Endothelial cell of umbilical vein (primary cell): Measurements from ENCODE around the gene ARMC7. TPM values are rescaled to one million over a fixed set of nuclear protein-coding genes. Genes with fewer than 3 reads are reported as not detected.

Source experiments
- BruUV-seq: library from RNA; stranded (reverse); fragments of 400-500 nt; replicated peaks from 2 replicates; lab custom pipeline; 2021; lab: Mats Ljungman, UMichigan
- CTCF ChIA-PET: fragments of 300-600, 350-600 bp; sonication (Branson Sonifier 250); formaldehyde crosslinking; loops from one replicate; lab custom pipeline; 2021; ENCODE audit warnings: antibody characterized with exemption, inconsistent platforms; lab: Charles Lee
- POLR2A ChIA-PET: fragments of 300-600, 350-600 bp; sonication (Branson Sonifier 250); formaldehyde crosslinking; loops from one replicate; lab custom pipeline; 2021; ENCODE audit warnings: antibody characterized with exemption, inconsistent platforms; lab: Charles Lee
- DNase-seq: peaks from one replicate; pipeline ENCODE4 v3.0.0-alpha.2; 2011; ENCODE audit warnings: low read depth, low spot score
- FAIRE-seq: peaks from 2 replicates; lab custom pipeline; 2011; peaks lifted over from hg19 to GRCh38; lab: Jason Lieb, UNC
- H2AFZ ChIP-seq: 2 replicates; pipeline ENCODE4 v1.6.0; 2012; ENCODE audit warnings: low read depth, low read length, control low read depth, inconsistent platforms
- H3K27ac ChIP-seq: 2 replicates; pipeline ENCODE4 v1.5.1; 2011; ENCODE audit warnings: low read depth, mild to moderate bottlenecking, control low read depth, low read length, moderate library complexity; ENCODE audit not compliant: insufficient read depth
- H3K27me3 ChIP-seq, 2 experiments: 2 replicates each; pipeline versions ENCODE4 v1.6.0 to v1.6.1; 2011; ENCODE audit warnings: low read length in 2 of 2, mixed read lengths in 1 of 2; ENCODE audit not compliant: control insufficient read depth in 2 of 2, insufficient read depth in 2 of 2
- H3K36me3 ChIP-seq, 2 experiments: 2 replicates in 1 of 2; 3 replicates in 1 of 2; pipeline ENCODE4 v1.5.1; 2011; ENCODE audit warnings: low read length in 2 of 2, mild to moderate bottlenecking in 1 of 2, moderate library complexity in 1 of 2; ENCODE audit not compliant: control insufficient read depth in 2 of 2, insufficient read depth in 2 of 2; ENCODE audit errors: extremely low read depth in 1 of 2
- H3K4me1 ChIP-seq: 3 replicates; pipeline ENCODE4 v1.5.1; 2011; ENCODE audit warnings: mild to moderate bottlenecking, low read length; ENCODE audit not compliant: control insufficient read depth, insufficient read depth; ENCODE audit errors: extremely low read depth
- H3K4me2 ChIP-seq: 2 replicates; pipeline ENCODE4 v1.6.1; 2011; ENCODE audit warnings: low read length, control low read depth, mixed read lengths; ENCODE audit not compliant: insufficient read depth
- H3K4me3 ChIP-seq, 3 experiments: fragments of 200-600 bp in 1 of 3; sonication (generic), shearing (Covaris generic) in 1 of 3; replicated peaks in 1 of 3; 2 replicates each; pipeline ENCODE4 v1.5.1; 2011 to 2016; ENCODE audit warnings: control low read depth in 3 of 3, low read length in 3 of 3, mild to moderate bottlenecking in 2 of 3, inconsistent platforms in 1 of 3, low read depth in 1 of 3, moderate library complexity in 1 of 3; ENCODE audit not compliant: insufficient read depth in 1 of 3
- H3K79me2 ChIP-seq: 2 replicates; pipeline ENCODE4 v1.6.0; 2012; ENCODE audit warnings: low read length, inconsistent platforms; ENCODE audit not compliant: control insufficient read depth, insufficient read depth
- H3K9ac ChIP-seq: replicated peaks from 2 replicates; pipeline ENCODE3; 2011; ENCODE audit warnings: low read length, control low read depth; ENCODE audit not compliant: insufficient read depth; ENCODE audit errors: extremely low read depth
- H3K9me1 ChIP-seq: replicated peaks from 3 replicates; pipeline ENCODE4 v1.6.0; 2011; ENCODE audit warnings: mild to moderate bottlenecking, low read length; ENCODE audit not compliant: control insufficient read depth, insufficient read depth; ENCODE audit errors: extremely low read depth
- H3K9me3 ChIP-seq: replicated peaks from 2 replicates; pipeline ENCODE4 v1.5.1; 2012; ENCODE audit warnings: low read length, inconsistent platforms; ENCODE audit not compliant: control insufficient read depth, insufficient read depth
- H4K20me1 ChIP-seq: replicated peaks from 2 replicates; pipeline ENCODE3; 2011; ENCODE audit warnings: mild to moderate bottlenecking, low read length; ENCODE audit not compliant: control insufficient read depth, insufficient read depth; ENCODE audit errors: extremely low read depth
- CTCF ChIP-seq, 2 donors: IDR thresholded peaks; 1 replicate in 1 of 2; 2 replicates in 1 of 2; pipeline ENCODE4 v1.5.1; 2011; ENCODE audit warnings: low read length in 2 of 2, mild to moderate bottlenecking in 2 of 2, moderate library complexity in 2 of 2, control low read depth in 1 of 2, inconsistent platforms in 1 of 2, low read depth in 1 of 2; ENCODE audit not compliant: insufficient read depth in 1 of 2; ENCODE audit errors: extremely low read depth in 1 of 2
- EZH2 ChIP-seq: IDR thresholded peaks from 2 replicates; pipeline ENCODE4 v1.6.1; 2012; ENCODE audit warnings: borderline replicate concordance, low read depth, mild to moderate bottlenecking, moderate library complexity, low read length, inconsistent platforms; ENCODE audit not compliant: severe bottlenecking
- FOS ChIP-seq: IDR thresholded peaks from 2 replicates; pipeline ENCODE4 v1.6.1; 2011; ENCODE audit warnings: mild to moderate bottlenecking, low read length, moderate library complexity, borderline replicate concordance; ENCODE audit not compliant: insufficient read depth
- GATA2 ChIP-seq: IDR thresholded peaks from 2 replicates; pipeline ENCODE4 v1.7.0; 2011; ENCODE audit warnings: low read depth, mild to moderate bottlenecking, moderate library complexity, mixed read lengths, low read length; ENCODE audit not compliant: insufficient read length, insufficient read depth
- JUN ChIP-seq: IDR thresholded peaks from 2 replicates; pipeline ENCODE4 v1.6.1; 2011; ENCODE audit warnings: borderline replicate concordance, low read depth; ENCODE audit not compliant: insufficient read length, insufficient read depth
- MAX ChIP-seq: IDR thresholded peaks from 2 replicates; pipeline ENCODE4 v1.6.1; 2011; ENCODE audit not compliant: insufficient read depth, insufficient read length
- MYC ChIP-seq: IDR thresholded peaks from one replicate; pipeline ENCODE4 v1.6.1; 2011; ENCODE audit warnings: mild to moderate bottlenecking, low read depth, low read length
- POLR2A ChIP-seq: IDR thresholded peaks from 2 replicates; pipeline ENCODE4 v1.6.1; 2012; ENCODE audit warnings: low read depth, mild to moderate bottlenecking, control low read depth, low read length
- POLR2AphosphoS5 ChIP-seq: IDR thresholded peaks from 2 replicates; pipeline ENCODE4 v1.6.1; 2012; ENCODE audit warnings: low read depth, mild to moderate bottlenecking, control low read depth, low read length, moderate library complexity; ENCODE audit not compliant: insufficient read depth
- dilution Hi-C: fragments of 300-500 bp; cut with MboI; formaldehyde crosslinking; loops from one replicate; pipeline ENCODE4 v1.15.0; 2019; ENCODE audit warnings: low sequenced_read_pairs; ENCODE audit not compliant: extremely low pct_ligation_motif_present
- intact Hi-C: fragments of 100-400 bp; cut with micrococcal nuclease; formaldehyde crosslinking; loops from one replicate; pipeline ENCODE4 v1.10.0; 2022
- polyA plus RNA-seq, 4 experiments: library from polyadenylated mRNA; depleted of rRNA in 3 of 4; stranded (reverse) in 3 of 4; unstranded in 1 of 4; fragments of >200 nt; gene quantifications; 2 replicates each; pipeline versions ENCODE4 v1.2.1 to v1.2.3, GENCODE V29; 2011 to 2012; ENCODE audit warnings: missing spikeins in 1 of 4
- total RNA-seq: library from RNA; stranded (reverse); gene quantifications from 2 replicates; pipeline ENCODE4 v1.2.3, GENCODE V29; 2021

ARMC7 gene
- total and polyA plus RNA-seq, 2 donors (not counting 3 experiments of a cell fraction or from before 2014, with no cell fraction given), result 11.8 to 15.7 TPM

GRCh38 chr17:75063626-75064025, 46.1 kb upstream of the ARMC7 start:
- intact Hi-C loops (no loop called here), dilution Hi-C loops (no loop called here)
- Histone ChIP-seq H4K20me1 (no peaks in the 10 kb centered on the region), H3K36me3 (peaks cover 8 to 29% of the 10 kb centered on the region in 2 experiments), H3K4me3 (no peak overlapping the region), H3K79me2 (no peaks in the 10 kb centered on the region), H3K4me2 (no peak overlapping the region), H3K27ac (no peak overlapping the region), H3K4me1 (peaks cover 6% of the 10 kb centered on the region), H3K27me3 (no peaks in the 10 kb centered on the region), H3K9me1 (no peaks in the 10 kb centered on the region), H3K9ac (no peak overlapping the region), H3K9me3 (no peaks in the 10 kb centered on the region), H2AFZ (no peak overlapping the region)
- no peak for DNase-seq
- CTCF ChIA-PET, result interaction anchor here (0.8 to 6.1 kb wide), 5 partner anchors 11 to 51 kb away, joined by 3 to 80 read pairs (median 5); no protein-coding TSS in a partner anchor
- POLR2A ChIA-PET, result no interaction called here
- TF ChIP-seq FOS, result no peak
- TF ChIP-seq CTCF (IDR thresholded peaks at IDR 0.05; ENCODE audit: extremely low read depth in 1 of 2, insufficient read depth in 1 of 2, low read depth in 1 of 2, low read length in 2 of 2), result no peak
- TF ChIP-seq POLR2A, result no peak
- TF ChIP-seq GATA2, result no peak
- no peak for TF ChIP-seq POLR2AphosphoS5
- no peak for TF ChIP-seq JUN
- TF ChIP-seq EZH2, result no peak
- TF ChIP-seq MYC, result no peak
- TF ChIP-seq MAX, result no peak
- FAIRE-seq, result no peak
- BruUV-seq, result no TSS peak
